GM19467 (cell line): ENCODE data around the gene AP1G2.
"Not testable (repeated sequence)": the region's sequence is repeated elsewhere in the genome, so short reads cannot be mapped to it uniquely, and the experiment has no call there.

Source experiments
- ATAC-seq: cut with Tn5 transposase; IDR thresholded peaks from one replicate; pipeline ENCODE4 v1.9.1; 2021; ENCODE audit warnings: mild to moderate bottlenecking, moderate library complexity; ENCODE audit not compliant: unreplicated experiment

Gene AP1G2

GRCh38 chr14:23542261-23542660, 25.3 kb downstream of the AP1G2 start:
- no peak for ATAC-seq

GRCh38 chr14:23540141-23540469, 27.5 kb downstream of the AP1G2 start:
- ATAC-seq: no peak

- ATAC-seq: peak; percentile 48
These were observed 28.1 kb downstream of the AP1G2 start for GRCh38 chr14:23539248-23540140.

GRCh38 chr14:23538785-23539184, 28.8 kb downstream of the AP1G2 start:
- ATAC-seq: no peak

- no peak for ATAC-seq
These were observed 29.4 kb downstream of the AP1G2 start for GRCh38 chr14:23538050-23538718.

GRCh38 chr14:23537351-23538049, 30.1 kb downstream of the AP1G2 start:
- ATAC-seq: no peak

GRCh38 chr14:23536906-23537305, 30.7 kb downstream of the AP1G2 start:
- ATAC-seq: not testable (repeated sequence)

GRCh38 chr14:23536494-23536893, 31.1 kb downstream of the AP1G2 start:
- no peak for ATAC-seq

GRCh38 chr14:23535943-23536342, 31.6 kb downstream of the AP1G2 start:
- ATAC-seq: no peak

- no peak for ATAC-seq
These were observed 33.7 kb downstream of the AP1G2 start for GRCh38 chr14:23533652-23534435.

- ATAC-seq: no peak
These were observed 34.9 kb downstream of the AP1G2 start for GRCh38 chr14:23532658-23533057.

- ATAC-seq: no peak
These were observed 36.2 kb downstream of the AP1G2 start for GRCh38 chr14:23531391-23531790.

- no peak for ATAC-seq
These were observed 37.1 kb downstream of the AP1G2 start for GRCh38 chr14:23530375-23531055.

- no peak for ATAC-seq
These were observed 38.6 kb downstream of the AP1G2 start for GRCh38 chr14:23529016-23529415.

GRCh38 chr14:23528555-23528954, 39.0 kb downstream of the AP1G2 start:
- no peak for ATAC-seq

- ATAC-seq: no peak
These were observed 42.0 kb downstream of the AP1G2 start for GRCh38 chr14:23525611-23526010.

GRCh38 chr14:23524954-23525353, 42.6 kb downstream of the AP1G2 start:
- ATAC-seq: no peak

- ATAC-seq: no peak
These were observed 44.2 kb downstream of the AP1G2 start for GRCh38 chr14:23523229-23524016.

GRCh38 chr14:23522643-23523198, 44.9 kb downstream of the AP1G2 start:
- no peak for ATAC-seq
